HepG2 (cell line): ENCODE measurements around the gene ZIM2. TPM values are rescaled to one million over a fixed set of nuclear protein-coding genes. Genes with fewer than 3 reads are reported as not detected.

Source experiments
- ATRX ChIP-seq: sonication (generic); formaldehyde crosslinking; IDR thresholded peaks from 2 replicates; pipeline ENCODE4 v1.4.0; 2020; ENCODE audit warnings: missing genetic modification reagents, borderline replicate concordance
- BCLAF1 ChIP-seq: fragments of 450-650 bp; IDR thresholded peaks from 2 replicates; pipeline ENCODE4 v1.6.1; 2017; ENCODE audit warnings: mild to moderate bottlenecking
- CBFB ChIP-seq: sonication (generic); formaldehyde crosslinking; IDR thresholded peaks from 2 replicates; pipeline ENCODE4 v1.4.0; 2020; ENCODE audit warnings: missing genetic modification reagents
- FOXA3 ChIP-seq: IDR thresholded peaks from 2 replicates; pipeline ENCODE4 v1.6.1; 2016; ENCODE audit warnings: missing genetic modification reagents, missing compliant biosample characterization
- GTF3A ChIP-seq: sonication (generic); formaldehyde crosslinking; conservative IDR thresholded peaks from 2 replicates; pipeline ENCODE4 v1.4.0; 2020; ENCODE audit warnings: mild to moderate bottlenecking, missing genetic modification reagents
- HDAC2 ChIP-seq: sonication (generic); formaldehyde crosslinking; IDR thresholded peaks from 2 replicates; pipeline ENCODE4 v1.4.0; 2020; ENCODE audit warnings: missing genetic modification reagents
- MED1 ChIP-seq: sonication (generic); formaldehyde crosslinking; IDR thresholded peaks from 2 replicates; pipeline ENCODE4 v1.4.0; 2020; ENCODE audit warnings: missing genetic modification reagents
- MYC ChIP-seq: sonication (generic); formaldehyde crosslinking; IDR thresholded peaks from 2 replicates; pipeline ENCODE4 v1.9.0; 2021; ENCODE audit warnings: missing genetic modification reagents, borderline replicate concordance
- NFKBIZ ChIP-seq: IDR thresholded peaks from 2 replicates; pipeline ENCODE4 v1.6.1; 2018; ENCODE audit warnings: missing genetic modification reagents, missing compliant biosample characterization
- RELA ChIP-seq: sonication (generic); formaldehyde crosslinking; IDR thresholded peaks from 2 replicates; pipeline ENCODE4 v1.4.0; 2020; ENCODE audit warnings: missing genetic modification reagents
- RERE ChIP-seq: IDR thresholded peaks from 2 replicates; pipeline ENCODE4 v1.6.1; 2016; ENCODE audit warnings: low read depth, missing genetic modification reagents, missing compliant biosample characterization
- SIX4 ChIP-seq: sonication (generic); formaldehyde crosslinking; IDR thresholded peaks from 2 replicates; pipeline ENCODE4 v1.4.0; 2020; ENCODE audit warnings: missing genetic modification reagents
- SNAPC5 ChIP-seq: sonication (generic); formaldehyde crosslinking; IDR thresholded peaks from 2 replicates; pipeline ENCODE4 v1.8.1; 2023; ENCODE audit warnings: mild to moderate bottlenecking, missing genetic modification reagents, borderline replicate concordance
- SYNCRIP ChIP-seq: fragments of 200-400 bp; formaldehyde crosslinking; IDR thresholded peaks from 2 replicates; pipeline ENCODE4 v1.6.1; 2018; ENCODE audit warnings: mild to moderate bottlenecking, low read depth, low read length; ENCODE audit not compliant: insufficient read depth
- TOE1 ChIP-seq: sonication (generic); formaldehyde crosslinking; IDR thresholded peaks from 2 replicates; pipeline ENCODE4 v1.4.0; 2020; ENCODE audit warnings: mild to moderate bottlenecking, missing genetic modification reagents
- WIZ ChIP-seq: sonication (generic); formaldehyde crosslinking; IDR thresholded peaks from 2 replicates; pipeline ENCODE4 v1.5.1; 2020; ENCODE audit warnings: mild to moderate bottlenecking, missing genetic modification reagents
- ZNF101 ChIP-seq: sonication (generic); formaldehyde crosslinking; IDR thresholded peaks from 2 replicates; pipeline ENCODE4 v1.4.0; 2020; ENCODE audit warnings: mild to moderate bottlenecking, low read depth, missing genetic modification reagents, borderline replicate concordance
- ZNF124 ChIP-seq: sonication (generic); formaldehyde crosslinking; IDR thresholded peaks from 2 replicates; pipeline ENCODE4 v1.4.0; 2020; ENCODE audit warnings: missing genetic modification reagents
- ZNF317 ChIP-seq: sonication (generic); formaldehyde crosslinking; IDR thresholded peaks from 2 replicates; pipeline ENCODE4 v1.5.0; 2020; ENCODE audit warnings: mild to moderate bottlenecking, missing genetic modification reagents
- ZNF335 ChIP-seq: sonication (generic); formaldehyde crosslinking; IDR thresholded peaks from 2 replicates; pipeline ENCODE4 v1.4.0; 2020; ENCODE audit warnings: missing genetic modification reagents
- ZNF510 ChIP-seq: sonication (generic); formaldehyde crosslinking; IDR thresholded peaks from 2 replicates; pipeline ENCODE4 v1.4.0; 2020; ENCODE audit warnings: low read depth, mild to moderate bottlenecking, missing genetic modification reagents
- ZNF709 ChIP-seq: sonication (generic); formaldehyde crosslinking; IDR thresholded peaks from 2 replicates; pipeline ENCODE4 v1.5.0; 2020; ENCODE audit warnings: mild to moderate bottlenecking, missing genetic modification reagents
- ZSCAN9 ChIP-seq: IDR thresholded peaks from 2 replicates; pipeline ENCODE4 v1.6.1; 2016; ENCODE audit warnings: borderline replicate concordance
- polyA plus RNA-seq, 8 experiments: library from polyadenylated mRNA; depleted of rRNA in 3 of 8; stranded (reverse) in 7 of 8; unstranded in 1 of 8; fragments of >200 nt; fragmentation: Illumina TruSeq in 4 of 8; extraction: Trizol in 4 of 8; gene quantifications; 2 replicates each; pipeline versions ENCODE4 v1.2.1 to v1.2.3, GENCODE V29; 2011 to 2016; ENCODE audit warnings: low read depth in 4 of 8, missing spikeins in 1 of 8, mixed read lengths in 1 of 8; ENCODE audit not compliant: insufficient read depth in 1 of 8
- total RNA-seq, 5 experiments: library from RNA; depleted of rRNA; stranded (reverse); fragments of >200 nt; fragmentation: Illumina TruSeq; extraction: Trizol; gene quantifications; 2 replicates each; pipeline ENCODE4 v1.2.3, GENCODE V29; 2016; ENCODE audit warnings: low read depth in 1 of 5

ZIM2 gene
- total and polyA plus RNA-seq, 2 of the 13 experiments (the other 11 are each of a cell fraction or from before 2014, with no cell fraction given), result 7.2 to 10.3 TPM

- TF ChIP-seq RERE (CRISPR knock-in tag) (0 out of 2 replicates have a peak, but pooled peaks have one; percentile 54), MYC (peak; percentile 35; the same call in 1 of the 2 replicates), SYNCRIP (no peak), SNAPC5 (CRISPR knock-in tag) (no peak), HDAC2 (CRISPR knock-in tag) (peak; percentile 84), ZNF510 (CRISPR knock-in tag) (peak; percentile 68; the same call in 1 of the 2 replicates), CBFB (peak; percentile 57; the same call in 1 of the 2 replicates), ZNF101 (CRISPR knock-in tag) (0 out of 2 replicates have a peak, but pooled peaks have one; percentile 28), TOE1 (CRISPR knock-in tag) (no peak), NFKBIZ (CRISPR knock-in tag) (peak; percentile 65; the same call in 1 of the 2 replicates), WIZ (CRISPR knock-in tag) (peak; percentile 56; the same call in 1 of the 2 replicates), GTF3A (CRISPR knock-in tag) (peak; percentile 82; the same call in 1 of the 2 replicates), FOXA3 (CRISPR knock-in tag) (peak; percentile 86), MED1 (CRISPR knock-in tag) (peak; percentile 99), ATRX (CRISPR knock-in tag) (no peak), BCLAF1 (no peak), RELA (0 out of 2 replicates have a peak, but pooled peaks have one; percentile 25), ZNF124 (CRISPR knock-in tag) (peak; percentile 28; the same call in 1 of the 2 replicates), SIX4 (CRISPR knock-in tag) (peak; percentile 77), ZNF709 (CRISPR knock-in tag) (peak; percentile 58; the same call in 1 of the 2 replicates), ZNF317 (peak; percentile 68; the same call in 1 of the 2 replicates), ZNF335 (peak; percentile 90), ZSCAN9 (CRISPR knock-in tag) (peak; percentile 43; the same call in 1 of the 2 replicates)
Measured at GRCh38 chr19:56880592-56881190, 40.2 kb upstream of the ZIM2 start (continued).
